Germinal center (tissue), 1 donor: Measurements from ENCODE around the gene EPN3.

ENCODE experiments used
- DNase-seq: peaks from one replicate; pipeline ENCODE4 v3.0.0; 2012; ENCODE audit warnings: mixed read lengths, low spot score

Gene EPN3

GRCh38 chr17:50550661-50551432, 18.3 kb downstream of the EPN3 start:
- no peak for DNase-seq

- DNase-seq = no peak
Measured at GRCh38 chr17:50551433-50551815, 18.9 kb downstream of the EPN3 start.

GRCh38 chr17:50551884-50552283, 19.3 kb downstream of the EPN3 start:
- no peak for DNase-seq

- no peak for DNase-seq
Measured at GRCh38 chr17:50554201-50554600, 21.7 kb downstream of the EPN3 start.

GRCh38 chr17:50556803-50557202, 24.3 kb downstream of the EPN3 start:
- DNase-seq = no peak

- DNase-seq = no peak
Measured at GRCh38 chr17:50557630-50558029, 25.1 kb downstream of the EPN3 start.

GRCh38 chr17:50558091-50558490, 25.6 kb downstream of the EPN3 start:
- no peak for DNase-seq

- DNase-seq = no peak
Measured at GRCh38 chr17:50558581-50558940, 26.0 kb downstream of the EPN3 start.

GRCh38 chr17:50558941-50559614, 26.5 kb downstream of the EPN3 start:
- no peak for DNase-seq

GRCh38 chr17:50559674-50560184, 27.2 kb downstream of the EPN3 start:
- DNase-seq = peak; percentile 45

- peak; percentile 97 for DNase-seq
Measured at GRCh38 chr17:50560185-50560824, 27.8 kb downstream of the EPN3 start, which contains the start of gene CACNA1G. TSS of gene CACNA1G (plus strand) at chr17:50560715. CDS start at chr17:50561460, 745 bp downstream.

GRCh38 chr17:50560931-50561745, 28.6 kb downstream of the EPN3 start:
- DNase-seq = peak; percentile 64

GRCh38 chr17:50561746-50562141, 29.2 kb downstream of the EPN3 start:
- no peak for DNase-seq

- DNase-seq = no peak
Measured at GRCh38 chr17:50562242-50563091, 29.9 kb downstream of the EPN3 start.

- no peak for DNase-seq
Measured at GRCh38 chr17:50563092-50563511, 30.6 kb downstream of the EPN3 start.

- no peak for DNase-seq
Measured at GRCh38 chr17:50564916-50565315, 32.4 kb downstream of the EPN3 start.

GRCh38 chr17:50565402-50566350, 33.1 kb downstream of the EPN3 start:
- no peak for DNase-seq

GRCh38 chr17:50566886-50567285, 34.4 kb downstream of the EPN3 start:
- no peak for DNase-seq

GRCh38 chr17:50568659-50569058, 36.1 kb downstream of the EPN3 start:
- no peak for DNase-seq

- no peak for DNase-seq
Measured at GRCh38 chr17:50569592-50569991, 37.1 kb downstream of the EPN3 start.
